ENCODE results near the gene ZSWIM4.

GRCh38 chr19:13790354-13790753 is 4.9 kb upstream of the ZSWIM4 start:
- no peak for TF ChIP-seq EP300 (IDR thresholded peaks at IDR 0.05)
- no peak for TF ChIP-seq CTCF (IDR thresholded peaks at IDR 0.05)

Data from tibial nerve (tissue), 4 donors.